Activated T-helper 1 cell treated with anti-CD3 and anti-CD28 coated beads, Interleukin-2, amount 50 U/mL, for 16 hours (primary cell): ENCODE measurements around the gene AHDC1.
"Not testable (repeated sequence)": the region's sequence is repeated elsewhere in the genome, so short reads cannot be mapped to it uniquely, and the experiment has no call there.

Experiments
- DNase-seq, 2 donors: peaks; one replicate each; pipeline ENCODE4 v3.0.0-alpha.2; 2020; ENCODE audit warnings: low read depth in 1 of 2, low spot score in 1 of 2

The AHDC1 gene

GRCh38 chr1:27633640-27634176, 29.8 kb upstream of the AHDC1 start:
- no peak for DNase-seq

- DNase-seq = no peak
Measured at GRCh38 chr1:27633298-27633610, 29.3 kb upstream of the AHDC1 start.

GRCh38 chr1:27632387-27633297, 28.7 kb upstream of the AHDC1 start:
- no peak for DNase-seq

- DNase-seq = no peak
Measured at GRCh38 chr1:27630859-27631491, 27.0 kb upstream of the AHDC1 start.

- DNase-seq = no peak
Measured at GRCh38 chr1:27628712-27629111, 24.8 kb upstream of the AHDC1 start.

- not testable (repeated sequence) for DNase-seq
Measured at GRCh38 chr1:27627733-27628132, 23.8 kb upstream of the AHDC1 start.

GRCh38 chr1:27627061-27627460, 23.1 kb upstream of the AHDC1 start:
- no peak for DNase-seq

GRCh38 chr1:27626031-27626935, 22.3 kb upstream of the AHDC1 start:
- DNase-seq = no peak

- no peak for DNase-seq
Measured at GRCh38 chr1:27624467-27625178, 20.7 kb upstream of the AHDC1 start.

- DNase-seq = no peak
Measured at GRCh38 chr1:27623327-27624212, 19.6 kb upstream of the AHDC1 start.

- DNase-seq = no peak
Measured at GRCh38 chr1:27622828-27623227, 18.9 kb upstream of the AHDC1 start.

GRCh38 chr1:27621051-27621920, 17.3 kb upstream of the AHDC1 start:
- DNase-seq = no peak

GRCh38 chr1:27619782-27620438, 16.0 kb upstream of the AHDC1 start:
- not testable (repeated sequence) for DNase-seq

- no peak for DNase-seq
Measured at GRCh38 chr1:27618341-27619082, 14.6 kb upstream of the AHDC1 start.

GRCh38 chr1:27617420-27617819, 13.5 kb upstream of the AHDC1 start:
- DNase-seq = no peak

- DNase-seq = no peak
Measured at GRCh38 chr1:27616441-27616840, 12.5 kb upstream of the AHDC1 start.

- no peak for DNase-seq
Measured at GRCh38 chr1:27615346-27616192, 11.6 kb upstream of the AHDC1 start.
